Gastrocnemius medialis (tissue), 4 donors: ENCODE measurements around the gene SSTR4. TPM values are rescaled to one million over a fixed set of nuclear protein-coding genes. Genes with fewer than 3 reads are reported as not detected.
"Not testable (repeated sequence)": the region's sequence is repeated elsewhere in the genome, so short reads cannot be mapped to it uniquely, and the experiment has no call there.

ENCODE experiments used
- ATAC-seq, 2 donors: fragments of 150-250 bp; one replicate each; pipeline ENCODE4 v1.9.1; 2016
- DNase-seq, 2 donors: peaks; one replicate each; pipeline ENCODE4 v3.0.0-alpha.2; 2019
- H3K27ac ChIP-seq, 4 donors: fragments of 200-600 bp; sonication (generic); 1 replicate in 1 of 4; 2 replicates in 3 of 4; pipeline ENCODE4 v1.5.1; 2016 to 2018; ENCODE audit warnings: mild to moderate bottlenecking in 2 of 4, moderate library complexity in 1 of 4
- H3K27me3 ChIP-seq, 3 donors: fragments of 200-600 bp; sonication (generic) in 2 of 3; 1 replicate in 1 of 3; 2 replicates in 2 of 3; pipeline versions ENCODE4 v1.5.1 to v1.6.0; 2016 to 2019; ENCODE audit warnings: mild to moderate bottlenecking in 1 of 3, moderate library complexity in 1 of 3
- H3K36me3 ChIP-seq, 2 donors: fragments of 200-600 bp; sonication (generic) in 1 of 2; one replicate each; pipeline ENCODE4 v1.5.1; 2017 to 2018
- H3K4me1 ChIP-seq, 2 donors: fragments of 200-600 bp; sonication (generic) in 1 of 2; one replicate each; pipeline ENCODE4 v1.5.1; 2016 to 2017; ENCODE audit warnings: mild to moderate bottlenecking in 2 of 2
- H3K4me3 ChIP-seq, 4 donors: fragments of 200-600 bp; sonication (generic) in 3 of 4; 1 replicate in 1 of 4; 2 replicates in 3 of 4; pipeline ENCODE4 v1.5.1; 2016 to 2019; ENCODE audit warnings: mild to moderate bottlenecking in 2 of 4
- H3K9me3 ChIP-seq, 3 donors: fragments of 200-600 bp; sonication (generic) in 2 of 3; 1 replicate in 1 of 3; 2 replicates in 2 of 3; pipeline ENCODE4 v1.5.1; 2016 to 2019
- POLR2A ChIP-seq, 2 donors: fragments of 450-650 bp; IDR thresholded peaks; one replicate each; pipeline ENCODE4 v1.6.1; 2017; ENCODE audit warnings: antibody characterized with exemption in 2 of 2, mild to moderate bottlenecking in 2 of 2, moderate library complexity in 2 of 2
- in situ Hi-C, 4 donors: fragments of 200-750 bp; cut with MboI; loops; one replicate each; pipeline versions ENCODE4 v1.15.0 to v1.8.0; 2017; ENCODE audit warnings: low sequenced_read_pairs in 4 of 4
- intact Hi-C: fragments of 100-400 bp; cut with DNase I; formaldehyde crosslinking; loops from one replicate; pipeline ENCODE4 v1.15.1; 2023; ENCODE audit warnings: low total_unique reads
- total RNA-seq, 4 donors: library from RNA; depleted of rRNA; stranded (reverse); fragments of >200 nt; gene quantifications; one replicate each; pipeline versions ENCODE4 v1.1.0 to v1.2.3, GENCODE V29; 2016
- TF ChIP-seq, protein P1 (sequence below), 5 experiments: fragments of 450-650 bp in 3 of 5; fragments of 200-600 bp in 2 of 5; sonication (generic) in 2 of 5; IDR thresholded peaks in 4 of 5; conservative IDR thresholded peaks in 1 of 5; 1 replicate in 4 of 5; 2 replicates in 1 of 5; pipeline ENCODE4 v1.5.1; 2016 to 2019; ENCODE audit warnings: antibody characterized with exemption in 5 of 5, mild to moderate bottlenecking in 3 of 5, moderate library complexity in 3 of 5

The SSTR4 gene
- total RNA-seq, 4 donors from 2014 or later = not detected

DNA sequence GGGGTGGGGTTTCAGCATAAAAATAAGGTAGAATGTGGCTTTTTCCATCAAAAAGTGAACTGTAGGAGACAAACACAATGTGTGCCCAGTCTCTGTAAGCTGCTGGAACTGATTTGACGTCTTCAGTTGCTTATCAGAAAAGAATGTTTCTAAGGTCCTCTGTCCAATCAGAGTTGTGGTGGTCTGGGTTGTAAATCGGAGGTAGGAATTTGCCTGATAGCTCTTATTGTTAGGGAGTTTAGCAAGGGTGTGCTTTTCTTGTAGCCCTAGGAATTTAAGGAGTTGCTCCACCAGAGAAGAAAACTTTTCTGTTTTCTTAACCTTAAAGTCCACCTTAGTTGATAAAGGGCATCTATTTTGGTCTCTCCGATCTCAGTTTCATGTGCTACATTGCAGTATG is 10.4 kb upstream of the SSTR4 start:
- H3K36me3 ChIP-seq = no peaks in the 10 kb centered on the region
- ATAC-seq (no peak), DNase-seq (no peak)
- TF ChIP-seq POLR2A (IDR thresholded peaks at IDR 0.05) = no peak
- TF ChIP-seq, protein P1, sequence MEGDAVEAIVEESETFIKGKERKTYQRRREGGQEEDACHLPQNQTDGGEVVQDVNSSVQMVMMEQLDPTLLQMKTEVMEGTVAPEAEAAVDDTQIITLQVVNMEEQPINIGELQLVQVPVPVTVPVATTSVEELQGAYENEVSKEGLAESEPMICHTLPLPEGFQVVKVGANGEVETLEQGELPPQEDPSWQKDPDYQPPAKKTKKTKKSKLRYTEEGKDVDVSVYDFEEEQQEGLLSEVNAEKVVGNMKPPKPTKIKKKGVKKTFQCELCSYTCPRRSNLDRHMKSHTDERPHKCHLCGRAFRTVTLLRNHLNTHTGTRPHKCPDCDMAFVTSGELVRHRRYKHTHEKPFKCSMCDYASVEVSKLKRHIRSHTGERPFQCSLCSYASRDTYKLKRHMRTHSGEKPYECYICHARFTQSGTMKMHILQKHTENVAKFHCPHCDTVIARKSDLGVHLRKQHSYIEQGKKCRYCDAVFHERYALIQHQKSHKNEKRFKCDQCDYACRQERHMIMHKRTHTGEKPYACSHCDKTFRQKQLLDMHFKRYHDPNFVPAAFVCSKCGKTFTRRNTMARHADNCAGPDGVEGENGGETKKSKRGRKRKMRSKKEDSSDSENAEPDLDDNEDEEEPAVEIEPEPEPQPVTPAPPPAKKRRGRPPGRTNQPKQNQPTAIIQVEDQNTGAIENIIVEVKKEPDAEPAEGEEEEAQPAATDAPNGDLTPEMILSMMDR (IDR thresholded peaks at IDR 0.05 in 4 of 5, conservative IDR thresholded peaks at IDR 0.05 in 1 of 5) = no peak
- no peaks in the 10 kb centered on the region for H3K4me1 ChIP-seq
- H3K4me3 ChIP-seq = no peak overlapping the region
- in situ Hi-C loops = loop anchor here (25.0 kb wide), 4 partner anchors 112 to 337 kb away; no protein-coding TSS in a partner anchor
- intact Hi-C loops = no loop called here
- no peaks in the 10 kb centered on the region for H3K9me3 ChIP-seq
- no peaks in the 10 kb centered on the region for H3K27me3 ChIP-seq
- no peak overlapping the region for H3K27ac ChIP-seq

DNA sequence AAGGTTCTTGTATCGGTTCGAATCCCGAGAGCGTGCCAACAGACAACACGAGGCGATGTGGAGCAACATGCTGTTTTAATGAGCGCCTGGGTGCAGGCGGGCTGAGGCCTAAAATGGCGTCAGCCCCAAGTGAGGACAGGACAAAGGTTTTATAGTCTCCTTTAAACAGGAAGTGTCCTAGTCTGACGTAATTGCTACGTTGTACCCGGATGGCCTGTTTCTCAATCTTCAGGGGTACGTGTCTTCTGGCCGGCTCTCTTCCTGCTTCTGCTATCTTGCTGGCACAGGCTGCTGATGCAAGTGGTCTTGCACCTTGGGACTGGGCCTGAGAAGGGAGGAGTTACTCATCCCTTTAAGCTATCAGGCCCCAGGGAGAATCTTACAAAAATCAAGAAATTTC is 9.6 kb upstream of the SSTR4 start:
- H3K4me3 ChIP-seq, H3K9me3 ChIP-seq, intact Hi-C loops, H3K27me3 ChIP-seq, ATAC-seq, H3K27ac ChIP-seq, DNase-seq, H3K4me1 ChIP-seq, H3K36me3 ChIP-seq: not testable (repeated sequence)
- in situ Hi-C loops = loop anchor here (25.0 kb wide), 3 partner anchors 312 to 338 kb away; no protein-coding TSS in a partner anchor

DNA sequence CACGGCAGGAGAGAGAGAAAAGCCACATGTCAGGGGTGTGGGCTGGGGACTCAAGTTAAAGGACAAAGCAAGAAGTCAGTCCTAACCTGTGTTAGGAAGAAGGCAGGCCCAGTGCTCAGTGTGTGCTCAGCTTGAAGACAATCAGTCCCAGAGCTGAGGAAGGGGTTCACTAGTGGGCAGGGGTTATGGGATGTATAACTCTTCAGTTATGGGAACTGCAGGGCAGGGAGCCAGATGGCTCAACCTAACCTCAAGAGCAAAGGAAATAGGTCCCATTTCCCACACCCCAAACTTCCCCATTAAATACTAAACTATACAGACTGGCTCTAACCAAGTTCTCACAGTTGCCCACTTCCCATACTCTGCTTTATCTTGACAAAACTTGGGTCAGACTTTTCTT is 7.4 kb upstream of the SSTR4 start:
- H3K27me3 ChIP-seq = no peaks in the 10 kb centered on the region
- in situ Hi-C loops = loop anchor here (25.0 kb wide), 3 partner anchors 310 to 340 kb away; no protein-coding TSS in a partner anchor

DNA sequence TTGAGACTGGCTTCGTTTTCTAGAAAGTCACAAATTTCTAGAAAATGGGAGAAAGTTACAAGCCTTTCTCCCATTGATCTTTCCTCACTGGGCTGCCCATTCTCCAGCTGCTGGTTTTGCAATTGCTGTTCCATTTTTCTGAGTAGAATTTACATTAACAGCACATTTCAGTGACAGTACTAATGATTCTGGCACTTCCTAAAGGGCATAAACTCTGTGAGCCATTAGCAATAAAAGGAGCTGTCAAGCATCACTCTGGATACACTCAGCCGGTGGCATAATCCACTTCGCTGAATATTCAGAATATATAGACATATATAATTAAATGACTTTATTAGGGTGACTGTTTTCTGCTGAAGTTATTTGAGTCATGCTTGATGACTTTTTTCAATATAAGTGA is 6.7 kb upstream of the SSTR4 start:
- in situ Hi-C loops = loop anchor here (25.0 kb wide), 3 partner anchors 309 to 341 kb away; no protein-coding TSS in a partner anchor

More for the DNA sequence above, 7.4 kb upstream of the SSTR4 start:
- no peak for ATAC-seq
- H3K36me3 ChIP-seq = no peaks in the 10 kb centered on the region
- intact Hi-C loops = no loop called here
- no peaks in the 10 kb centered on the region for H3K9me3 ChIP-seq
- H3K27ac ChIP-seq = no peak overlapping the region
- no peak overlapping the region for H3K4me3 ChIP-seq
- no peak for DNase-seq
- TF ChIP-seq, protein P1 (IDR thresholded peaks at IDR 0.05 in 4 of 5, conservative IDR thresholded peaks at IDR 0.05 in 1 of 5) = no peak
- no peak for TF ChIP-seq POLR2A (IDR thresholded peaks at IDR 0.05)
- H3K4me1 ChIP-seq = no peaks in the 10 kb centered on the region

DNA sequence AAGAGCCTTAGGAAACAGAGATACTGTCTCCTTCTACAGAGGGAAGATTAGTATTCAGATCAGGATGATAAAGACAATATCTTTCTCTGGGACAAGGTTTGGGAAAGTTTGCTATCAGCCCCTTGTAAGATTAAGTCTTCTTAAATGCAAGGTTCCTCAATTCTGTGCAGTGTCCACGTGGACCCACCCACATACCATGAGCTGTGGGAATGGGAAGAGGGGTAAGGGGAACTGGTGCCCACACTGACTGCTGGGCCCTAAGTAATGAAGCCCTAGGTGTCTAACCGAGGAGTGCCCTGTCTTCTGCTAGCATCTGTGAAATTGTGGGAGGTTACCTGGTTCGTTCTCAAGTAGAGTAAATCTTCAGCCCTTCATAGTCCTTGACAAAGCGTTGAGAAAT is 5.8 kb upstream of the SSTR4 start:
- in situ Hi-C loops (loop anchor here (25.0 kb wide), 3 partner anchors 308 to 342 kb away; no protein-coding TSS in a partner anchor), intact Hi-C loops (no loop called here)
- no peak for ATAC-seq
- Histone ChIP-seq H3K4me3 (no peak overlapping the region), H3K9me3 (no peaks in the 10 kb centered on the region), H3K4me1 (no peaks in the 10 kb centered on the region), H3K36me3 (no peaks in the 10 kb centered on the region), H3K27ac (no peak overlapping the region), H3K27me3 (no peaks in the 10 kb centered on the region)
- DNase-seq = no peak
- TF ChIP-seq, protein P1 (IDR thresholded peaks at IDR 0.05 in 4 of 5, conservative IDR thresholded peaks at IDR 0.05 in 1 of 5) = no peak
- no peak for TF ChIP-seq POLR2A (IDR thresholded peaks at IDR 0.05)

More for the DNA sequence above, 6.7 kb upstream of the SSTR4 start:
- TF ChIP-seq, protein P1 (IDR thresholded peaks at IDR 0.05 in 4 of 5, conservative IDR thresholded peaks at IDR 0.05 in 1 of 5) = no peak
- no peak for TF ChIP-seq POLR2A (IDR thresholded peaks at IDR 0.05)
- no peak overlapping the region for H3K4me3 ChIP-seq
- ATAC-seq (no peak), DNase-seq (no peak)
- no peak overlapping the region for H3K27ac ChIP-seq
- no peaks in the 10 kb centered on the region for H3K9me3 ChIP-seq
- no peaks in the 10 kb centered on the region for H3K27me3 ChIP-seq
- H3K4me1 ChIP-seq = no peaks in the 10 kb centered on the region
- intact Hi-C loops = no loop called here
- H3K36me3 ChIP-seq = no peaks in the 10 kb centered on the region
